ENCODE measurements around the gene KIF5A.
A peak's percentile ranks its signal among the peaks of the same experiment; 100 is the strongest.
"Not testable (repeated sequence)": the region's sequence is repeated elsewhere in the genome, so short reads cannot be mapped to it uniquely, and the experiment has no call there.

KIF5A gene

GRCh38 chr12:57558864-57559263 is 9.0 kb downstream of the KIF5A start:
- no peak for DNase-seq

DNA sequence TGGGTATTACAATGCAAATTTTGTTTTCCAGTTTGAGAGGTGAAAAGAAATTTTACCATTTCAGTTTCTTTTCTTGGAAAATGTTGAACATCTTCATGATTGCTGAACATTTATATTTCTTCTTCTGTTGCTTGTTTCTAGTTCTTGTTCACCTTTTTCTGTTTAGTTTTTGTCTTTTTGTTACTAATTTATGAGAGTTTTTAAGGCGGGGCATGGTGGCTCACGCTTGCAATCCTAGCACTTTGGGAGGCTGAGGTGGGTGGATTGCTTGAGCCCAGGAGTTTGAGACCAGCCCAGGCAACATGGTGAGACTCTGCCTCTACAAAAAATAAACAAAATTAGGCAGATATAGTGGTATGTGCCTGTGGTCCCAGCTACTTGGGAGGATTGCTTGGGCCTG is 10.7 kb downstream of the KIF5A start:
- DNase-seq, result no peak

DNA sequence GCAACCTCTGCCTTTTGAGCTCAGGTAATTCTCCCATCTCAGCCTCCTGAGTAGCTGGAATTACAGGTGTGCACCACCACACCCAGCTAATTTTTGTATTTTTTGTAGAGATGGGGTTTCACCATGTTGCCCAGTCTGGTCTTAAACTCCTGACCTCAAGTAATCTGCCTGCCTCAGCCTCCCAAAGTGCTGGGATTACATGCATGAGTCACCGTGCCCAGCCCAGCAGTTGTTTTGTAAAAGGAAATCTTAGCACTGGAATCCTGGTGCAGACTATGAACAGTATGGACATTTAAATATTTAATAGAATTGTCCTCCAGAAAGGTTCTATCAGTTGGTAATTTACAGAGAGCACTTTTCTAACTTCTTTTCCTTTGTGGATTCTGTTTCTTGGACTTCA is 11.3 kb downstream of the KIF5A start:
- not testable (repeated sequence) for DNase-seq

GRCh38 chr12:57563358-57563757 is 13.5 kb downstream of the KIF5A start:
- no peak for DNase-seq

DNA sequence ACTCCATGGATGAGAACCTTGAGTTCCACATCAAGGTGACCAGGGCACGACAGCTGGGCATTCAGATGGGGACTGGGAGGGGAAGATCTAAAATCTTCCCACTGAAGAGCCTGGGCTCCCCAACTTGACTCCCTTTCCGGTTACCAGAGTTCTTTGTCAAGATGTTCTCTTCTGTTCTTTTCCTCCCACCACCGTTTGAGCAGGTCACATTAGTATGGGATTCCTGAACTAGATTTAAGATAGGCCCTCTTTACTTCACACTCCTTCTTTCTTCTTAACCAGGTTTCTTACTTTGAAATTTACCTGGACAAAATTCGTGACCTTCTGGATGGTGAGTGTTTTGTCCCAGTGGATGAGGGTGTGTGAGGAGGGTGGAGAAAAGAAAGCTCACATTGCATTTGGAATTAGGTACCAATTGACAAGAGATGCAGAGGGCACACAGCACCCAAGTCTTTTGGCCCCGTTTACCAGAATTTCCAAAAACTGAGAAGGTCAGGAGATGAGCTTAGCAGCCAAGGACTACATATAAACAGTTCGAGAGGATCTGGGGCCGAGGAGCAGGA is 14.4 kb downstream of the KIF5A start:
- no peak for DNase-seq

DNA sequence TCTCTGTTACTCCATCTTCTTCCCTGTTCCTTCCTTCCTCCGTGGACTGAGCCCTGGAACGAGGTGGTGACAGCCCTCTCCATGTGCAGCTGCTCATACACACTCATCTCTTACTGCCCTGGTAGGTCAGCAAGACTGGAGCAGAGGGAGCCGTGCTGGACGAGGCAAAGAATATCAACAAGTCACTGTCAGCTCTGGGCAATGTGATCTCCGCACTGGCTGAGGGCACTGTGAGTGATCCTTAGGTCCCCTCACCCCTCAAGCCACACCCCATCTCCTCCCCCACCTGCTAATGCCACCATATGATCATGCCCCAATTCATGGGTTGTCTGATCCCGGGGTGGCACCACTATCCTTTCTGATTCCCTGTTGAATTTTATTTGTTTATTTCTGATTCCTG is 19.0 kb downstream of the KIF5A start:
- no peak for DNase-seq

GRCh38 chr12:57569858-57570257 is 20.0 kb downstream of the KIF5A start:
- DNase-seq, result no peak

DNA sequence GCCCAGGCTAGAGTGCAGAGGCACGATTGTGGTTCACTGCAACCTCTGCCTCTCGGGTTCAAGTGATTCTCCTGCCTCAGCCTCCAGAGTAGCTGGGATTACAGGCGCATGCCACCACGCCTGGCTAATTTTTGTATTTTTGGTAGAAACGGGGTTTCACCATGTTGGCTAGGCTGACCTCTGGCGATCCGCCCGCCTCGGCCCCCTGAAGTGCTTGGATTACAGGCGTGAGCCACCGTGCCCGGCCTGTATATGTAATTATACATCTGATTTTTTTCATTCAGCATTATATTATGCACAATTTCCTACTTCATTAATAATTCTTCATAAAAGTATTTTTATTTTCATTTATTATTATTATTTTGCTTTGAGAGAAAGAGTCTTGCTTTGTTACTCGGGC is 20.6 kb downstream of the KIF5A start:
- DNase-seq, result not testable (repeated sequence)

GRCh38 chr12:57571926-57572762 is 22.3 kb downstream of the KIF5A start:
- no peak for DNase-seq

DNA sequence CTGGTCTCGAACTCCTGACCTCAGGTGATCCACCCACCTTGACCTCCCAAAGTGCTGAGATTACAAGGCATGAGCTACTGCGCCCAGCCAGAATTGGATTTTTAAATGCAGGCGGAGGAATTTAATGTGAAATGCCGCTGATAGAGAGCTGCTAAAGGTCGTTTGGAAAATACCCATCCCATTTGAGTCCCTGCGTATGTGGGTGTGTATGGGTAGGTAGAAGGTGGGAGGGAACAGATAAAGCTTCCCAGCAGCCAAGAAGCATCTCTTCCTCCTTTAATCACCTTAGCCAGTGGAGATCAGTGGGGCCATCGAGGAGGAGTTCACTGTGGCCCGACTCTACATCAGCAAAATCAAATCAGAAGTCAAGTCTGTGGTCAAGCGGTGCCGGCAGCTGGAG is 25.0 kb downstream of the KIF5A start:
- DNase-seq, result no peak

DNA sequence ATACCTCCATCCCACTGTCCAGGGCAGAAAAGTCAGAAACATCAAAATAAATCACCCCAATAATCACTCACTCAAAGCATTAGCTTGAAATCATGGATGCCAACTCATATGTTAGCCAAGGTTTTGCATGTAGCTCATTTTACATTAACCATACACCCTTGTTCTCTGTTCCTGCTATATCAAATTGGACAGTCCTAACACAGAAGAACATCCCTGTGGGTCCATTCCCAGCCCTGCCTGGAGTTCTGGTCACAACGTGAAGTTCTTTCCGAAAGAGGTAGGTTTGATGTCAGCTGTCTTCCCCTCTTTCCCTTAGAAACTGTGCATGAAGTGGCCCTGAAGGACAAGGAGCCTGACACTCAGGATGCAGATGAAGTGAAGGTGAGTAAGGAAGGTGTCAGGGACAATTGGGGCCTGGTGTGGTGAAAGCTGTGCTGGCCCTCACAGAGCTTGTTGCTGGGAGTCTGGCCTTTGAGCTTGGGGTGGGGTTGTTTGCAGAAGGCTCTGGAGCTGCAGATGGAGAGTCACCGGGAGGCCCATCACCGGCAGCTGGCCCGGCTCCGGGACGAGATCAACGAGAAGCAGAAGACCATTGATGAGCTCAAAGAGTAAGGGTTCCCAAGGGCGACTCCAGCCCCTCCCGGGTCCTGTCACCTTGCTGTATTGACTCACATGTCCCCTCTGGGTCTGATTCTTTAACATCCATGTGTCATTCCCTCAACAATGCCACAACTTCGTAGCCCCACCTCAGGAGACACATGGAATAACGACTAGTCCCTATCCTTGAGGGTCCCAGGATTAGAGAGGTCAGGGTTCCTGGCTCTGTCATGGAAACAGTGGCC is 26.1 kb downstream of the KIF5A start:
- no peak for DNase-seq

DNA sequence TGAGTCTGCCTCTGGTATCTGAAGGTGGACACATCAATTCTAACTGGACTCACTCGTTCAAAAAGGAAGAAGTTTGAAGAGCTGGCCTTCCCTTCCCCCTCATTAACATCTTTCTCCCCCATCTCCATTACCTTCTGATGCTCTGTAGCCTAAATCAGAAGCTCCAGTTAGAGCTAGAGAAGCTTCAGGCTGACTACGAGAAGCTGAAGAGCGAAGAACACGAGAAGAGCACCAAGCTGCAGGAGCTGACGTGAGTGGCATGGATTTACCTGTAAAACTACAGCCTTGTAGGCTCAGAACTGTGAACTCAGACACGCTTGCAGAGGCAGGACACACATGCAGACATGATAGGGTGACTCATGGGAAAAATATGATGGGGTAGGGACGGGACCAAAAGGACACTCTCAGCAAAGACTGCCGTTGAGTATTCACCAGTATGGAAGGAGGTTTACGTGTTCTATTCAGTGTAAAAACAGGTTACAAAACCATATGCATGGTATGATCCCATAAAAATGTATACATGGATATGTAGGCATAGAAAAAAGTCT is 26.8 kb downstream of the KIF5A start:
- DNase-seq, result no peak

- DNase-seq, result no peak
These were observed 28.3 kb downstream of the KIF5A start for GRCh38 chr12:57577981-57578758.

- DNase-seq, result no peak
These were observed 29.2 kb downstream of the KIF5A start for GRCh38 chr12:57579011-57579410.

DNA sequence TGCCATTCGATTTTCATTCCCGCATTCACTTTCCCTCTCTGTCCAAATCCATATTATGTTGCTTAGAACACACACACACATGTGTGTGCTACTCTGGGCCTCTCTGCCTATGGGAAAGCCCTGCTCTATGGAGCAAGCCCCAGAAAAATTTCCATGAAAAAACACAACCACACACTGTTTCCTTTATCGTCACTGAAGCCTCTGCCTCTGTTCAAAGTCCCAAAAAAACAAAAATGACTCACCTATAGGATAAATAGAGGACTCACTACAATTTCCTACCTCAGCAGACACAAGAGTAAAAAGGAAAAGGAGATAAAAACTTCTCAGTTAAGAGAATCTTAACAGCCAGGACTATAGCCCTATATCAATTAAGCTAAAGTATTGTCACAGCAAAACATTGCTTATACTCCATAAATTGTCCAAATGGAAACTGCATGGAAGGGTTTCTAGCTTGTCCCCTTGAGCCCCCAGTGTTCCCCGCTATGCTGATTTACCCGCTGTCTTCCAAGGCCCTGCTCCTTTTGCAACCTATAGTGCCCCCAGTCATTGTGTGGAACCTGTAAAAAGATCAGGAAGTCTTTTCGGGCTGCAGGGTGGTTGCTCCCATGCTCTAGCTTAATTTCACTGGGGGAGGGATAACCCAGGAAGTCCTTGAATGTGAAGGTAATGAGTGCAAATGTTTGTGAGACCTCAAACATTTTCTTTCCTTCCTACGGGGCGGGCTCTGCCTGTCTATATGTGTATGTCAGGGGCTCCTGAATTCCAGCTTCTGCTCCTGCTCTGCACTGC is 30.0 kb downstream of the KIF5A start:
- DNase-seq, result no peak

GRCh38 chr12:57580466-57580795 is 30.6 kb downstream of the KIF5A start:
- DNase-seq, result no peak

DNA sequence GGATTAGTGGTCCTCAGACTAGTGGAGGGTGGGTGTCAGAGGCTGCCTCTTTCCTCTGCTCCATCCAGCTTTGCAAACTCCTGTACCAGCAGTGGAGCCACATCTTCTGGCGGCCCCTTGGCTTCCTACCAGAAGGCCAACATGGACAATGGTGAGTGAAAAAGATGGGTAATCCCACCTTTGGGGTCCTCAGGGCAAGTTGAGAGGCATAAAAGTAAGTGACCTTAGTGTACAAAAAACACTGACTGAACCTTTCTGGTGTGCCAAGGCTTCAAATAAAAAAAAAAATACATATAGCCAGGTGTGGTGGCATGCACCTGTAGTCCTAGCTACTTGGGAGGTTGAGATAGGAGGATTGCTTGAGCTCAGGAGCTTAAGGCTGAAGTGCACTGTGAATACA is 32.0 kb downstream of the KIF5A start:
- no peak for DNase-seq

GRCh38 chr12:57582440-57582839 is 32.6 kb downstream of the KIF5A start:
- no peak for DNase-seq

GRCh38 chr12:57583008-57583831 is 33.4 kb downstream of the KIF5A start:
- DNase-seq, result peak; percentile 77

DNA sequence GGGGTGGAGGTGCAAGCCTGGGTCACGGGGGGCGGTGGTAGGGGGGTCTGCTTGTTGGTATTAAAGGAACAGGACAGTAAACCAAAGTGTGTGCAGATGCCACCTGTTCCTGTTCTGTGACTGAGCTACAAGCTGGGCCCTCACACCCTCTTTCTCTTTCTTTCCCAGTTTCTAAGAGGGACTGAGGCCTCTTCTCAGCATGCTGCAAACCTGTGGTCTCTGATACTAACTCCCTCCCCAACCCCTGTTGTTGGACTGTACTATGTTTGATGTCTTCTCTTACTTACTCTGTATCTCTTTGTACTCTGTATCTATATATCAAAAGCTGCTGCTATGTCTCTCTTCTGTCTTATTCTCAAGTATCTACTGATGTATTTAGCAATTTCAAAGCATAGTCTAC is 34.2 kb downstream of the KIF5A start:
- no peak for DNase-seq

GRCh38 chr12:57584690-57585089 is 34.8 kb downstream of the KIF5A start:
- DNase-seq, result no peak

All from NCI-H2171 (cell line).